ENCODE data around the gene CRABP2.

DNA sequence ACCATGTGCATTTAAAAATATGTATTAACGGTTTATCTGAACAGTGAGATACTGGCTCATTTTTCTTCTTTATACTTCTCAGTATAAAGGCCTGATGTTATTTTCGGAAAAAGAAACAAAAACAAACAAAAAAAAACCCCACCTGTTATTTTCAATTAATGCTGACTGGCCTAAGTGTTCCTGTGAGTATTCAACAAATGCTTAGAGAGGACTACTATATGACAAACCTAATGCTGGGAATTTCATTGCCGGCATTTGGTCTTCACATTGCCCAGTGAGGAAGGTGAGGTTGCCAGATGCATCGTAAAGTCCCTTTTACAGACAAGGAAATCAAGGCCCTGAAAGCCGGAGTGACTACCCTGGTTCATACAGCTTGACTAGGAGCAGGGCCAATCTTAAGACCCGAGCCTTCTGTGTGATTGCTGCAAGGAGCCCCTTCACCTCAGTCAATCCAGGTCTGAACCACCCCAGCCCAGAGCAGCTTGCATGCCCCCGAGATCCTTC is 34.9 kb upstream of the CRABP2 start:
- TF ChIP-seq, protein P1, sequence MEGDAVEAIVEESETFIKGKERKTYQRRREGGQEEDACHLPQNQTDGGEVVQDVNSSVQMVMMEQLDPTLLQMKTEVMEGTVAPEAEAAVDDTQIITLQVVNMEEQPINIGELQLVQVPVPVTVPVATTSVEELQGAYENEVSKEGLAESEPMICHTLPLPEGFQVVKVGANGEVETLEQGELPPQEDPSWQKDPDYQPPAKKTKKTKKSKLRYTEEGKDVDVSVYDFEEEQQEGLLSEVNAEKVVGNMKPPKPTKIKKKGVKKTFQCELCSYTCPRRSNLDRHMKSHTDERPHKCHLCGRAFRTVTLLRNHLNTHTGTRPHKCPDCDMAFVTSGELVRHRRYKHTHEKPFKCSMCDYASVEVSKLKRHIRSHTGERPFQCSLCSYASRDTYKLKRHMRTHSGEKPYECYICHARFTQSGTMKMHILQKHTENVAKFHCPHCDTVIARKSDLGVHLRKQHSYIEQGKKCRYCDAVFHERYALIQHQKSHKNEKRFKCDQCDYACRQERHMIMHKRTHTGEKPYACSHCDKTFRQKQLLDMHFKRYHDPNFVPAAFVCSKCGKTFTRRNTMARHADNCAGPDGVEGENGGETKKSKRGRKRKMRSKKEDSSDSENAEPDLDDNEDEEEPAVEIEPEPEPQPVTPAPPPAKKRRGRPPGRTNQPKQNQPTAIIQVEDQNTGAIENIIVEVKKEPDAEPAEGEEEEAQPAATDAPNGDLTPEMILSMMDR (IDR thresholded peaks at IDR 0.05; ENCODE audit: low read depth, low read length), result no peak
- no peak for TF ChIP-seq EZH2phosphoT487 (IDR thresholded peaks at IDR 0.05; ENCODE audit: low read depth)
